ENCODE measurements around the gene MRTO4.
"Not testable (repeated sequence)": the region's sequence is repeated elsewhere in the genome, so short reads cannot be mapped to it uniquely, and the experiment has no call there.

The MRTO4 gene

GRCh38 chr1:19262047-19262446 is 10.4 kb downstream of the MRTO4 start:
- Histone ChIP-seq H3K36me3 (replicated peaks) (peaks cover 30% of the 10 kb centered on the region), H3K4me3 (ENCODE audit: low read depth, low read length) (no peak overlapping the region), H3K27me3 (replicated peaks) (no peaks in the 10 kb centered on the region), H3K27ac (no peak overlapping the region)
- in situ Hi-C loops (cut with HindIII; ENCODE audit: low pct_ligation_motif_present, low sequenced_read_pairs) = no loop called here
- no peak for DNase-seq
- TF ChIP-seq, protein P1, sequence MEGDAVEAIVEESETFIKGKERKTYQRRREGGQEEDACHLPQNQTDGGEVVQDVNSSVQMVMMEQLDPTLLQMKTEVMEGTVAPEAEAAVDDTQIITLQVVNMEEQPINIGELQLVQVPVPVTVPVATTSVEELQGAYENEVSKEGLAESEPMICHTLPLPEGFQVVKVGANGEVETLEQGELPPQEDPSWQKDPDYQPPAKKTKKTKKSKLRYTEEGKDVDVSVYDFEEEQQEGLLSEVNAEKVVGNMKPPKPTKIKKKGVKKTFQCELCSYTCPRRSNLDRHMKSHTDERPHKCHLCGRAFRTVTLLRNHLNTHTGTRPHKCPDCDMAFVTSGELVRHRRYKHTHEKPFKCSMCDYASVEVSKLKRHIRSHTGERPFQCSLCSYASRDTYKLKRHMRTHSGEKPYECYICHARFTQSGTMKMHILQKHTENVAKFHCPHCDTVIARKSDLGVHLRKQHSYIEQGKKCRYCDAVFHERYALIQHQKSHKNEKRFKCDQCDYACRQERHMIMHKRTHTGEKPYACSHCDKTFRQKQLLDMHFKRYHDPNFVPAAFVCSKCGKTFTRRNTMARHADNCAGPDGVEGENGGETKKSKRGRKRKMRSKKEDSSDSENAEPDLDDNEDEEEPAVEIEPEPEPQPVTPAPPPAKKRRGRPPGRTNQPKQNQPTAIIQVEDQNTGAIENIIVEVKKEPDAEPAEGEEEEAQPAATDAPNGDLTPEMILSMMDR (IDR thresholded peaks at IDR 0.05; ENCODE audit: low read depth, low read length, missing control alignments) = no peak

DNA sequence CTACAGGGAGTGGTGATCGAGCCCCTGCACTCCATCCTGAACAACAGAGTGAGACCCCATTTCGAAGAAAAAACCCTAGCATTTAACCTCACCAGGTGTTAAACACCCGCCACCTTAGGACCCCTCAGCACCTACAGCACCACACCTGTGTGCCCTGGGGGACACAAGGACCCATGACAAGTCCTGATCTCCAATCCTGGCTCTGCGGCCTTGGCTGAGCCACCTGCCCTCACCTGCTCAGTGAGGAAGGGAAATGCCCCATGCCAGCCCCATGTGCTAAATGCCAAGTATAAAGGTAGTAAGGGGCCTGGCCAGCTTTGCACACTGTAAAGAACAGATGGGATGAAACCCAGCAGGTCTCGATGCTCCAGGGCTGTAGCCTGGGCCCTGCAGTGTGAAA is 11.1 kb downstream of the MRTO4 start:
- TF ChIP-seq, protein P1 (IDR thresholded peaks at IDR 0.05; ENCODE audit: low read depth, low read length, missing control alignments) = no peak
- Histone ChIP-seq H3K27ac (no peak overlapping the region), H3K27me3 (replicated peaks) (no peaks in the 10 kb centered on the region), H3K36me3 (replicated peaks) (peaks cover 24% of the 10 kb centered on the region), H3K4me3 (ENCODE audit: low read depth, low read length) (no peak overlapping the region)
- DNase-seq = no peak
- in situ Hi-C loops (cut with HindIII; ENCODE audit: low pct_ligation_motif_present, low sequenced_read_pairs) = no loop called here

- Histone ChIP-seq H3K36me3 (replicated peaks) (no peaks in the 10 kb centered on the region), H3K27me3 (replicated peaks) (no peaks in the 10 kb centered on the region), H3K4me3 (ENCODE audit: low read depth, low read length) (no peak overlapping the region), H3K27ac (no peak overlapping the region)
- TF ChIP-seq, protein P1 (IDR thresholded peaks at IDR 0.05; ENCODE audit: low read depth, low read length, missing control alignments) = no peak
- in situ Hi-C loops (cut with HindIII; ENCODE audit: low pct_ligation_motif_present, low sequenced_read_pairs) = no loop called here
- no peak for DNase-seq
Observed at GRCh38 chr1:19268445-19268844, 16.8 kb downstream of the MRTO4 start.

DNA sequence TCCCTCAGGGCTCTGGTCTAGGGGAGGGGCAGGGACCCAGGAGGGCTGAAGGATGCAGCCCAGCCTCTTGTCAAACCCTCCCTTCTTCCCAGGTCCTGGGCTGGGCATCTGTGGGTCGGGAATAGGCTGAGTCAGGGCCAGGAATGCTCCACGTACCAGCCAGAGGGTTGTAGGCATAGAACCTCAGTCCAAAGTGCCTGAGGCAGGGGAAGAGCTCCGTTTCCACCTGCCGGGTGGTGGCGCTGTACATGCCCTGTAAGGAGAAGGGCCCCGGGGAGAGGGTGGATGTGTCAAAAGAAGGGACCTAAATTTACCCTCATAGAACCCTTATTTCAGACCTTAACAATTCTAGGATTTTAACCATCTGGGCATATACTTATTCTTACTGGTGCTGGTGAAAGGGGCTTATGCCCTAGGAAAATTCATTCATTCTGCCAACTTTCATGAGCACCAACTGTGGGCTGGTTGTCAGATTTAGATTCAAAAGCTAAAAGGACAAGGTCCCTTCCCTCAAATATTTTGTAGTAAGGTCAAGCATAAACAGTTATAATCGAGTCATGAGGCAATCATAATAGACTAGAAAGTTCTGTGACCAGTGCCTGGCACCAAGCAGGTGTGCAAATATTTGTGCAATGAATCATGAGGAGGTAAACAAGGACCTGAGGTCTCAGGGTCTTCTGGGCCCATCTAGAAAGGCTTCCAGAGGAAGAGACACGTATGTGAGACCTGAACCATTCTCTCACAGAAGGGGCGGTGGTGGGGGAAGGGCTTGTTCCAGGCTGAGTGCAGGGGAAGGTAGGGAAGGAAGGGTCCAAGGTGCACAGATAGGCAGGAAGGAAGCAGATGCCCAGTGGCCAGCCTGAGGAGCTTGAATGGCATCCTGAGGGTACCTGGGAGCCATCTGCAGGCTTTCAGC is 18.1 kb downstream of the MRTO4 start:
- H3K4me3 ChIP-seq (ENCODE audit: low read depth, low read length); H3K36me3 ChIP-seq (replicated peaks); in situ Hi-C loops (cut with HindIII; ENCODE audit: low pct_ligation_motif_present, low sequenced_read_pairs); DNase-seq; H3K27ac ChIP-seq; H3K27me3 ChIP-seq (replicated peaks): not testable (repeated sequence)
- TF ChIP-seq, protein P1 (IDR thresholded peaks at IDR 0.05; ENCODE audit: low read depth, low read length, missing control alignments) = peak; percentile 28

GRCh38 chr1:19270343-19270730 is 18.7 kb downstream of the MRTO4 start:
- H3K27me3 ChIP-seq (replicated peaks); DNase-seq; H3K36me3 ChIP-seq (replicated peaks); in situ Hi-C loops (cut with HindIII; ENCODE audit: low pct_ligation_motif_present, low sequenced_read_pairs); H3K27ac ChIP-seq; H3K4me3 ChIP-seq (ENCODE audit: low read depth, low read length): not testable (repeated sequence)

DNA sequence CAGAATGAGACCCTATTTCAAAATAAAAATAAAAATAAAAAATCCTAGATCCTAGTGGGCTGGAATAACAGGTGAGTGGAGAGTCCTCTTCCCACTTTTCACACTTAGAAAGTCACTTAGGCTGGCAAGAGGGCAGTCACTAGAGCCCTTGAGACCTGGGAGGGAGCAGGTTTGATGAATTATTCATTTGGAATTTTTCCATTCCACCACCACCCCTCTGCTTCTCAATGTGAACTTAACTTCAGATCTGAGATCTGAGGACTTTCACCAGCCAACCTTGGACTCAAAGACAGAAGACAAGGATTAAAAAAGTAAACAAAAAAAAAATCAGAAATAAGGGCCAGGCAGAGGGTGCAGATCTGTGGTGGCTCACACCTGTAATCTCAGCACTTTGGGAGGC is 20.5 kb downstream of the MRTO4 start:
- no peak for DNase-seq
- H3K27ac ChIP-seq = no peak overlapping the region
- in situ Hi-C loops (cut with HindIII; ENCODE audit: low pct_ligation_motif_present, low sequenced_read_pairs) = no loop called here
- H3K36me3 ChIP-seq (replicated peaks) = no peaks in the 10 kb centered on the region
- TF ChIP-seq, protein P1 (IDR thresholded peaks at IDR 0.05; ENCODE audit: low read depth, low read length, missing control alignments) = no peak
- peaks cover 2% of the 10 kb centered on the region for H3K27me3 ChIP-seq (replicated peaks)
- H3K4me3 ChIP-seq (ENCODE audit: low read depth, low read length) = no peak overlapping the region
